ENCODE results near the gene MPST.

DNA sequence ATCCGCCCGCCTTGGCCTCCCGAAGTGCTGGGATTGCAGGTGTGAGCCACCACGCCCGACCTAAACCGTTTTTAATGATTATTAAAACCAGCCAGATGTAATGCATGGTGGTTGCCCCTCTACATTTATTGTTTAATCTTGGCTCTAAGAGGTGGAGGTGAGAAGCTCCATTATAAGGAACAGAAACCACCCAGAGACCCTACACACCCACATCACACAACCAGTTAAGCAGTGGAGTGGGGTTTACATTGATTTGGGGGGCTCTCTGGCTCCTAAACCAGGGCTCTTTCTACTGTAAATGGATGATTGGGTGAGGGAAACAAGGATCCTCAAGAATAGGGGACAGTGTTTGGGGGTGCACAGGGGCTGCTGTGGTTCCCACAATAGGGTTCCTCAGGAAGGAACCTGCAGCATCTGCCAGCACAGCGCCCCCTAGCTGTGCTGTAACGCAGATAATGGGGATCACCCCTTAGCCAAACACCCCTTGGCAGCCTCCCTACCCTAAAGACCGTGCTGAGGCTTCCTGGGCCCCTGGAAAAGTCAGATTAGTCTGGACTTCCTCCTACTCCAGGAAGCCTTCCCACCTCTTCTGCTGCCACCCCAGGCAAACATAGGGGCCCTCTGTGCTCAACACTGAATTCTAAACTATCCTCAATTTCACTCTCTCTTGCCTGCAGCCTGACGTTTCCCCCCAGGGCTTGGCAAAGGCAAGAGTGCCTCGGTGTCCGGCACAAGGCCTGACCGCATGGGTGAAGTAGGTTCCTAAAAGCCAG, 2.4 kb downstream of the MPST start:
- TF ChIP-seq, protein P1, sequence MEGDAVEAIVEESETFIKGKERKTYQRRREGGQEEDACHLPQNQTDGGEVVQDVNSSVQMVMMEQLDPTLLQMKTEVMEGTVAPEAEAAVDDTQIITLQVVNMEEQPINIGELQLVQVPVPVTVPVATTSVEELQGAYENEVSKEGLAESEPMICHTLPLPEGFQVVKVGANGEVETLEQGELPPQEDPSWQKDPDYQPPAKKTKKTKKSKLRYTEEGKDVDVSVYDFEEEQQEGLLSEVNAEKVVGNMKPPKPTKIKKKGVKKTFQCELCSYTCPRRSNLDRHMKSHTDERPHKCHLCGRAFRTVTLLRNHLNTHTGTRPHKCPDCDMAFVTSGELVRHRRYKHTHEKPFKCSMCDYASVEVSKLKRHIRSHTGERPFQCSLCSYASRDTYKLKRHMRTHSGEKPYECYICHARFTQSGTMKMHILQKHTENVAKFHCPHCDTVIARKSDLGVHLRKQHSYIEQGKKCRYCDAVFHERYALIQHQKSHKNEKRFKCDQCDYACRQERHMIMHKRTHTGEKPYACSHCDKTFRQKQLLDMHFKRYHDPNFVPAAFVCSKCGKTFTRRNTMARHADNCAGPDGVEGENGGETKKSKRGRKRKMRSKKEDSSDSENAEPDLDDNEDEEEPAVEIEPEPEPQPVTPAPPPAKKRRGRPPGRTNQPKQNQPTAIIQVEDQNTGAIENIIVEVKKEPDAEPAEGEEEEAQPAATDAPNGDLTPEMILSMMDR (optimal IDR thresholded peaks at IDR 0.05 in 1 of 3, IDR thresholded peaks at IDR 0.05 in 1 of 3, conservative IDR thresholded peaks at IDR 0.05 in 1 of 3; ENCODE audit: extremely low read depth in 1 of 3, insufficient read depth in 2 of 3, low read length in 3 of 3) = peak; percentile 85 to 92 (median 87)
- TF ChIP-seq EZH2 (IDR thresholded peaks at IDR 0.05; ENCODE audit: low read length) = no peak

Measured in keratinocyte (primary cell).